GM12874 (cell line): ENCODE data around the gene RAVER1.

ENCODE experiments used
- TF ChIP-seq, protein P1 (sequence below): IDR thresholded peaks from 2 replicates; pipeline ENCODE4 v1.5.1; 2011; ENCODE audit warnings: low read depth, mild to moderate bottlenecking, control low read depth, low read length, moderate library complexity; ENCODE audit not compliant: insufficient read depth

RAVER1 gene

DNA sequence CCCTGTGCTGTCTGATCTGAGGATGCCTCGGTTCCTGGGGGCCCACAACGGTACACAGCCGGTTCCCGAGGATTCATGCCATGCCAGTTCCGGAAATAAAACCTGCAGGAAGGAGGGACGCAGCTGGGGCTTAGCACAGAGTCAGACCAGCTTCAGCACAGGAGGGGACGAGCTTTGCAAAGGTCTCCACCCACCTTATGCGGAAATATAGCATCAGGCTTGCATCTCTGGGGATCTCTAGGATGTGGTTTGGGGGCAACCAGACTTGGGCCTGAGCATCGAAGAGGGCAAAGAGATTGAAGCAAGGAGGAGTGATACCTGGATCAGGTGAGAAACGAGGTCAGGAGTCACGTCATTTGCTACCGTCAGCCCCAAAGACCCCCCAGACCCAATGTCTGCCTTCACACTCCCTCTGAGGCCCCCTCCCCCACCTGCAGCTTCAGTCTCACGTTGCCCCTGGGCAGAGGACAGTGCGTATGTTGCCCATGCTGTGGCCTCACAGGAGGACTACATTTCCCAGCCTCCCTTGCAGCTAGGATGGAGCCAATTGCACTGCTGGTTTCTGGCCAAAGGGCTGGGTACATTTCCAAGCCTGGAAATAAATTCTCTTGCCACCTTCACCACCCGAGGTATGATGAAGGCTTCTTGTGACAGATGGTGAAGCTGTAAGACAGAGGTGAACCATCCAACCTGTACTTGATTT lies 34.9 kb upstream of the RAVER1 start:
- TF ChIP-seq, protein P1, sequence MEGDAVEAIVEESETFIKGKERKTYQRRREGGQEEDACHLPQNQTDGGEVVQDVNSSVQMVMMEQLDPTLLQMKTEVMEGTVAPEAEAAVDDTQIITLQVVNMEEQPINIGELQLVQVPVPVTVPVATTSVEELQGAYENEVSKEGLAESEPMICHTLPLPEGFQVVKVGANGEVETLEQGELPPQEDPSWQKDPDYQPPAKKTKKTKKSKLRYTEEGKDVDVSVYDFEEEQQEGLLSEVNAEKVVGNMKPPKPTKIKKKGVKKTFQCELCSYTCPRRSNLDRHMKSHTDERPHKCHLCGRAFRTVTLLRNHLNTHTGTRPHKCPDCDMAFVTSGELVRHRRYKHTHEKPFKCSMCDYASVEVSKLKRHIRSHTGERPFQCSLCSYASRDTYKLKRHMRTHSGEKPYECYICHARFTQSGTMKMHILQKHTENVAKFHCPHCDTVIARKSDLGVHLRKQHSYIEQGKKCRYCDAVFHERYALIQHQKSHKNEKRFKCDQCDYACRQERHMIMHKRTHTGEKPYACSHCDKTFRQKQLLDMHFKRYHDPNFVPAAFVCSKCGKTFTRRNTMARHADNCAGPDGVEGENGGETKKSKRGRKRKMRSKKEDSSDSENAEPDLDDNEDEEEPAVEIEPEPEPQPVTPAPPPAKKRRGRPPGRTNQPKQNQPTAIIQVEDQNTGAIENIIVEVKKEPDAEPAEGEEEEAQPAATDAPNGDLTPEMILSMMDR: no peak

DNA sequence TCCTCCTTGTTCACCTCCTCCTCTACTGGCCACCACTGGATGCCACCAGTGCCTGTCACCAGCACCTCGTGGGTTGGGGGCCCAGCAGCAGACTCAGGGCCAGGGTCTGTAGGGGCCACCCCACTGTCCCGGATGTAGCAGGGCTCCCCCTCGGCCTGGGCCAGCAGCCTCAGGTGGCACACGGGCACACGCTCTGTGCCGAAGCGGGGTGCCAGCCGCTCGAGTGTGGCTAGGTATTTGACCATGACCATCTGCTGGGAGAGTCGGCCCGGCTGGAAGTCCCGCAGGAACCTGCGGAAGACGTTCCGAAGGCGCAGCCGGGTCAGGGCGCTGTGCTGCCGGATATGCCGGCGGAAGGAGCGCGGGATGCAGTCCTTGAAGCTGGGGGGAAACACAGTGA lies 32.2 kb upstream of the RAVER1 start:
- TF ChIP-seq, protein P1: no peak

GRCh38 chr19:10364644-10365043 lies 31.3 kb upstream of the RAVER1 start:
- TF ChIP-seq, protein P1: no peak

DNA sequence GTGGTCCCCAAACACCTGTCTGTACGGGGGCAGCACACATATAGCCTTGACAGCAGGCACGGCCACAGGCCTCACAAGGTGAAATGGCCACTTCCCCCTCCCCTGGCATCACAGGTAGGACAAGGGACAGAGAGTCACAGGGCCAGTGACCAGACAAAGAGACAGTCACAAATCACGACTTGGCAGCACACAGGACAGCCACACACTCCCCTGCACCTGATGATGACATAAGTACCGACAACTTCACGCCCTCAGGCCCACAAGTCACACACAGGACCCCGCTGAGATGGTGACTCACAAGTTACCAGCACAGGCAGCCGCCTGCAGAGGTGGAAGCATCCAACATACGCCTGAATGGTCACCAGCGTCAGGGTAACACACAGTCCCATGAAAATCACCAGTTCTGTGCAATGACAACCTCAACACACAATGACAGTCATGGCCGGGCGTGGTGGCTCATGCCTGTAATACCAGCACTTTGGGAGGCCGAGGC lies 30.5 kb upstream of the RAVER1 start:
- TF ChIP-seq, protein P1: no peak

GRCh38 chr19:10362259-10362658 lies 28.9 kb upstream of the RAVER1 start:
- TF ChIP-seq, protein P1: no peak

DNA sequence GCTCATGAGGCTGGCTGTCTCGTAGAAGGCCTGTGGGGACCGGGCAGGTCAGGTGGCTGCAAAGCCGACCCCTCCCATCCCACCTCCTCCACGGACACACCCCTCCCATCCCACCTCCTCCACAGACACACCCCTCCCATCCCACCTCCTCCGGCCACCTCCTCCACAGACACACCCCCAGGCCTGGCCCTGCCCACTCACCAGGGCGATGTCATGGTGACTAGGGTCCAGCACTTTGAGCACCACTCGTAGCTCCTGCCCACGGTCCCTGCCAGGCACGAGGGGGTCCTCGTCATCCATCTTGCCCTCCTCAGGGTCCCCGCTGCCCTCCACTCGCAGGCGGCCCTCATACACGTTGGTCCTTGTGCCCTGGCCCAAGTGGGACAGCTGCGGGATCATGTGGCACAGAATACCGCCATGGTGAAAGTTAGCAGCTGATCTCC lies 28.3 kb upstream of the RAVER1 start:
- TF ChIP-seq, protein P1: no peak

DNA sequence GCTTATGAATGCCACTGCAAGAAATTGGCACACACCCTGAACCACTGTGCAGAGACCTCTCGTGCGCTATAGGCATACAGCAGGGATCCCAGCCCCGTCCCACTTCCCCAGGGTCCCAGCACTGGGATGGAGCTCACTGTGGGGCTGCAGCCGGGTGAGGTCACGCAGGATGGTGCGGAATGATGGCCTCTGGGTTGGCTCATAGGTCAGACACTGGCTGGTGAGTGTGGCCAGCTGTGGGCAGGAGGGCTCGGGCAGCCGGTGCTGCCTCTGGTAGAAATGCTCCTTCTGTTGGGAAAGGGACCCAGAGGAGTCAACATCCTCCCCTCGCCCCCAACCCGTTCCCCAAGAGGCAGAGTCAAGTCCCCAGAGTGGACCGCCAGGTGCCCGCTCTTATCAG lies 23.1 kb upstream of the RAVER1 start:
- TF ChIP-seq, protein P1: no peak
